ENCODE measurements around the gene RNU1-1. TPM values are rescaled to one million over a fixed set of nuclear protein-coding genes. Genes with fewer than 3 reads are reported as not detected.
A peak's percentile ranks its signal among the peaks of the same experiment; 100 is the strongest.
"Not testable (repeated sequence)": the region's sequence is repeated elsewhere in the genome, so short reads cannot be mapped to it uniquely, and the experiment has no call there.

RNU1-1 gene
- total RNA-seq, 1 donor from 2014 or later = 6,072 TPM

GRCh38 chr1:16535898-16536297, 21.8 kb upstream of the RNU1-1 start:
- H3K27ac ChIP-seq (replicated peaks); H3K9me3 ChIP-seq (replicated peaks); intact Hi-C loops (cut with micrococcal nuclease); H3K36me3 ChIP-seq; DNase-seq; H3K4me1 ChIP-seq: not testable (repeated sequence)
- H3K4me3 ChIP-seq = peak overlapping the region; percentile 57
- H3K27me3 ChIP-seq (ENCODE audit: low read depth) = peaks cover 49% of the 10 kb centered on the region

GRCh38 chr1:16535487-16535886, 21.4 kb upstream of the RNU1-1 start:
- Histone ChIP-seq H3K4me3 (peak overlapping the region; percentile 57), H3K27me3 (ENCODE audit: low read depth) (peaks cover 49% of the 10 kb centered on the region)
- H3K4me1 ChIP-seq; H3K36me3 ChIP-seq; DNase-seq; H3K9me3 ChIP-seq (replicated peaks); H3K27ac ChIP-seq (replicated peaks); intact Hi-C loops (cut with micrococcal nuclease): not testable (repeated sequence)

- not testable (repeated sequence) for H3K27ac ChIP-seq (replicated peaks)
These were observed 20.9 kb upstream of the RNU1-1 start for GRCh38 chr1:16534829-16535456.

DNA sequence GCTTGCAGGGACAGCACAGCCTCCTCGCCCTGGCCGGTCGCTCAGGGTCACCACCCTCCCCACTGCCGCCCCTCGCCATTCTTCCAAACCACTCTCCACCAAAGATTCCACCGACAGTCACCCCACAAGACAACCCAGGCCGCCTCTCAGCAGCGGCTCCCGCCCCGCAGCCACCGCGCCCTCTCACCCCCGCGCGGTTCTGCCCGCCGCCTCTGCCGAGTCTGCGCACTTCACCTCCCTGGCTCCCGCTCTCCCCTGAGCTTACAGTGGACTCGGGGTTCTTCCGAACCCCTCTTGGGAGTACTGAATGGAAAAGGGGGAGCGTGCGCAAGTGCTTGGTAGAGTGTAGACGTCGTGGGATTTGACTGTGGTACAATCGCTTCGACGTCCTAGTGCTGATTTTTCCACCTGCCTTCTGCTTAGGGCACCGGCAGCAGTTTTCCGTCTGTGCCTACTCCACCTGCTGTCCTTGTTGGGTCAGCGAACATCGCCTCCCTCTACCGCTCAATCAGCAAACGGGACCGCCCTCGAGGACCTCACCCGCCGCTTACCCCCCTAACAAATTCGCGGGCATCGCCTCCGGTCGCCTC, 20.2 kb upstream of the RNU1-1 start:
- H3K4me3 ChIP-seq = peak overlapping the region; percentile 57

More at GRCh38 chr1:16534829-16535456, 20.9 kb upstream of the RNU1-1 start:
- Histone ChIP-seq H3K27me3 (ENCODE audit: low read depth) (peaks cover 54% of the 10 kb centered on the region), H3K4me3 (peak overlapping the region; percentile 57)
- peak; percentile 48 for DNase-seq
- H3K36me3 ChIP-seq; H3K4me1 ChIP-seq; intact Hi-C loops (cut with micrococcal nuclease); H3K9me3 ChIP-seq (replicated peaks): not testable (repeated sequence)

DNA sequence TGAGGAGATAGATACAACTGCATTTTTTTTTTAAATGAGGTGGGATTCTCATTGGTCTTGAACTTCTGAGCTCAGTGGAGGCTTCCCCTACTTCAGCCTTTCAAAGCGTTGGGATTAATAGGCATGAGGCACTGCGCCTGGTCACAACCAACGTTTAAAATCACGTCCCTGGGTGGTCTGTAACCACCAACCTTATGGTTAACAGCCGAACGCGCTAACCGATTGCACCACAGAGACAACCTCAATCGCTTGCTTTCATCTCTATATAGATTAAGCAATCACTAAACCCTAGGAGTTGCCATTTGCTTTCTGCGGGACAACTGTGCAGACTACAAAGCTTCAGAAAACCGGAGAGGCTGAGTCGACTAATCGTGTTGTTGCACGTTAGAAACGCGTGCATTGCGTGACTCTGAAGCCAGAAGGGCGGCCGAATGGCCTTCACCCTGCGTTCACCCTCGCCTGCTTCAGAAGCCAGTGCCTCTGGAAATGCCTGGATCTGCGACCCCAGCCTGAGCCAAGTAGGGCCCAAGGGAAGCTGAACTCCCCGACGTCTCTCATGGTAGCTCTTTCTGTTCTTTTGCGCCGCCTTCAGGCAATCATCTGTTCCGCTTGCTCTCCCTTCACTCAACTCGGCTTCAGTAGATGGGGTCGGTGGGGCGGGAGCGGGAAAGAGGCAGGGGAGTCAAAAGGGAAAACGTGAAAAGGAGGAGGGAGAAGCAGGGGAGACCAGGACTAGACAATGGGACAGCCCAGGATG, 18.3 kb upstream of the RNU1-1 start:
- H3K9me3 ChIP-seq (replicated peaks); DNase-seq; H3K36me3 ChIP-seq; H3K4me3 ChIP-seq; intact Hi-C loops (cut with micrococcal nuclease); H3K4me1 ChIP-seq; H3K27ac ChIP-seq (replicated peaks): not testable (repeated sequence)
- H3K27me3 ChIP-seq (ENCODE audit: low read depth) = peaks cover 63% of the 10 kb centered on the region
- TF ChIP-seq, protein P1, sequence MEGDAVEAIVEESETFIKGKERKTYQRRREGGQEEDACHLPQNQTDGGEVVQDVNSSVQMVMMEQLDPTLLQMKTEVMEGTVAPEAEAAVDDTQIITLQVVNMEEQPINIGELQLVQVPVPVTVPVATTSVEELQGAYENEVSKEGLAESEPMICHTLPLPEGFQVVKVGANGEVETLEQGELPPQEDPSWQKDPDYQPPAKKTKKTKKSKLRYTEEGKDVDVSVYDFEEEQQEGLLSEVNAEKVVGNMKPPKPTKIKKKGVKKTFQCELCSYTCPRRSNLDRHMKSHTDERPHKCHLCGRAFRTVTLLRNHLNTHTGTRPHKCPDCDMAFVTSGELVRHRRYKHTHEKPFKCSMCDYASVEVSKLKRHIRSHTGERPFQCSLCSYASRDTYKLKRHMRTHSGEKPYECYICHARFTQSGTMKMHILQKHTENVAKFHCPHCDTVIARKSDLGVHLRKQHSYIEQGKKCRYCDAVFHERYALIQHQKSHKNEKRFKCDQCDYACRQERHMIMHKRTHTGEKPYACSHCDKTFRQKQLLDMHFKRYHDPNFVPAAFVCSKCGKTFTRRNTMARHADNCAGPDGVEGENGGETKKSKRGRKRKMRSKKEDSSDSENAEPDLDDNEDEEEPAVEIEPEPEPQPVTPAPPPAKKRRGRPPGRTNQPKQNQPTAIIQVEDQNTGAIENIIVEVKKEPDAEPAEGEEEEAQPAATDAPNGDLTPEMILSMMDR (IDR thresholded peaks at IDR 0.05; ENCODE audit: borderline replicate concordance) = peak; percentile 14

More for the DNA sequence above, 20.2 kb upstream of the RNU1-1 start:
- intact Hi-C loops (cut with micrococcal nuclease); DNase-seq; H3K9me3 ChIP-seq (replicated peaks); H3K4me1 ChIP-seq; H3K36me3 ChIP-seq; H3K27ac ChIP-seq (replicated peaks): not testable (repeated sequence)
- peaks cover 59% of the 10 kb centered on the region for H3K27me3 ChIP-seq (ENCODE audit: low read depth)

- H3K4me1 ChIP-seq; H3K9me3 ChIP-seq (replicated peaks); H3K27ac ChIP-seq (replicated peaks); H3K4me3 ChIP-seq; DNase-seq; intact Hi-C loops (cut with micrococcal nuclease); H3K36me3 ChIP-seq: not testable (repeated sequence)
- peaks cover 41% of the 10 kb centered on the region for H3K27me3 ChIP-seq (ENCODE audit: low read depth)
These were observed 14.3 kb upstream of the RNU1-1 start for GRCh38 chr1:16528338-16528737.

- H3K9me3 ChIP-seq (replicated peaks); H3K4me3 ChIP-seq; H3K4me1 ChIP-seq; DNase-seq; H3K36me3 ChIP-seq; intact Hi-C loops (cut with micrococcal nuclease); H3K27ac ChIP-seq (replicated peaks): not testable (repeated sequence)
- H3K27me3 ChIP-seq (ENCODE audit: low read depth) = peaks cover 35% of the 10 kb centered on the region
These were observed 11.7 kb upstream of the RNU1-1 start for GRCh38 chr1:16525769-16526168.

- DNase-seq; H3K9me3 ChIP-seq (replicated peaks); intact Hi-C loops (cut with micrococcal nuclease); H3K4me1 ChIP-seq; H3K27ac ChIP-seq (replicated peaks); H3K4me3 ChIP-seq; H3K36me3 ChIP-seq: not testable (repeated sequence)
- H3K27me3 ChIP-seq (ENCODE audit: low read depth) = peaks cover 58% of the 10 kb centered on the region
These were observed 7.6 kb upstream of the RNU1-1 start for GRCh38 chr1:16521679-16522078.

- H3K4me1 ChIP-seq = no peaks in the 10 kb centered on the region
- H3K36me3 ChIP-seq = no peaks in the 10 kb centered on the region
- no peak for DNase-seq
- TF ChIP-seq, protein P1 (IDR thresholded peaks at IDR 0.05; ENCODE audit: borderline replicate concordance) = no peak
- no peak overlapping the region for H3K27ac ChIP-seq (replicated peaks)
- peaks cover 54% of the 10 kb centered on the region for H3K27me3 ChIP-seq (ENCODE audit: low read depth)
- intact Hi-C loops (cut with micrococcal nuclease) = no loop called here
- no peaks in the 10 kb centered on the region for H3K9me3 ChIP-seq (replicated peaks)
- peak overlapping the region; percentile 42 for H3K4me3 ChIP-seq
These were observed 7.2 kb upstream of the RNU1-1 start for GRCh38 chr1:16521288-16521583.

DNA sequence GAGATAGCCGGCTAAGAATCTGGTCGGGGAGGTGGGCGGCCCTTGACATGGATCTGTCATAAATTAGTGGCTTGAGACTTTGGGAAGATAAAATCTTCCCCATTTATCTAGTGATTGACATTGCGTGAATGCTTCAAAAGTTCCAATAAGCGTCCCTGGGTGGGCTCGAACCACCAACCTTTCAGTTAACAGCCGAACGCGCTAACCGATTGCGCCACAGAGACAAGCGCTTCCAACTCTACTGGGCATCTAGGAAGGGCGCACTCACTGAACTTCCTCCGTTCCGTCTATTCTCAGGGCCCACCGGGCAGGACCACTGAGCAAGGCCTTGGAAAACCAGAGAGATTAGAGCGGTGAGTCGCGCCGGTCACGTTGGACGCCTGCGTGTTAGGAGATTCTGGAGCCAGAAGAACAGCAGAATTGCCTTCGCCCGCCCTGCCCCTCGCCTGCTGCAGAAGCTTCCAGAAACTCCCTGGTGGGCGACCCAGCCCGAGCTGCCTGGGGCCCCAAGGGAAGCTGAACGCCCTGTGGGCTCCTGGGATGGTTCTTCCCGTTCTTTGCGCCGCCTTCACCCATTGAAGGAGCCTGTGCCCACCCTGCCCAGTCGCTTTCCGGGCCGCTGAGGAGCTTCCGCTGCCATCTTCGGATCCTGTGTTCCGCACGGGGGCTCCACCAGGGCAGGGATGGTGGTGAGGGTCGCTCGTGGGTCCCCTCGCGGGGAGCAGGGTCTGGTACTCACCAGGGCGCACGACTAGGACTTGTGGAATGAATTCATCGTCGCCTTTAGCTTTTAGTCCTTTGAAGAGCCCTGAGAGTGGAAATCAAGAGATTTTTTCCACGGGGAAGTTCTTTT, 6.6 kb upstream of the RNU1-1 start:
- H3K4me1 ChIP-seq; DNase-seq; intact Hi-C loops (cut with micrococcal nuclease); H3K9me3 ChIP-seq (replicated peaks); H3K27ac ChIP-seq (replicated peaks); H3K36me3 ChIP-seq: not testable (repeated sequence)
- peaks cover 53% of the 10 kb centered on the region for H3K27me3 ChIP-seq (ENCODE audit: low read depth)
- H3K4me3 ChIP-seq = peak overlapping the region; percentile 42
